Suprapubic skin (tissue), 4 donors: Measurements from ENCODE around the gene COPS3.

Source experiments
- EP300 ChIP-seq: sonication (generic); formaldehyde crosslinking; IDR thresholded peaks from one replicate; pipeline ENCODE4 v1.6.1; 2017; ENCODE audit warnings: antibody characterized with exemption
- POLR2A ChIP-seq, 2 donors: fragments of 450-650 bp; IDR thresholded peaks; one replicate each; pipeline ENCODE4 v1.6.1; 2017; ENCODE audit warnings: antibody characterized with exemption in 2 of 2, mild to moderate bottlenecking in 2 of 2, moderate library complexity in 2 of 2
- POLR2AphosphoS5 ChIP-seq, 3 donors: sonication (generic); formaldehyde crosslinking; IDR thresholded peaks; one replicate each; pipeline ENCODE4 v1.6.1; 2017; ENCODE audit warnings: antibody characterized with exemption in 3 of 3
- TF ChIP-seq, protein P1 (sequence below), 2 donors: fragments of 200-600 bp in 1 of 2; fragments of 450-650 bp in 1 of 2; sonication (generic) in 1 of 2; IDR thresholded peaks; one replicate each; pipeline ENCODE4 v1.5.1; 2016 to 2019; ENCODE audit warnings: antibody characterized with exemption in 2 of 2, mild to moderate bottlenecking in 1 of 2, moderate library complexity in 1 of 2

DNA sequence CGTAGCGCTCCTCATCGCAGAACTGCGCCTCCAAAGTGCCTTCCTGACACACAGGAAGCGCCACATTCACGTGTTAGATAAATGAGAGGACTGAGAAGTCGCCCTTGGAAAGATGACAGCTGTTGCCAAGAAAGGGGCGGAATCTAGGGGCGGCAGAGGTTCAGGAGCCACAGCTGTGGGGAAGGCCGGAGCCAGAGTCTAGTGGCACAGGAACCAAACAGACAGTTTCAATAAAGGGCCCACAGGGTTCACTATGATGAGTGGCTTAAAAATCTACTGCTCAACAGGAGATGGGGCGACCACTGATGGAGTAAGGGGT lies 48.8 kb downstream of the COPS3 start:
- no peak for TF ChIP-seq POLR2AphosphoS5 (IDR thresholded peaks at IDR 0.05)
- TF ChIP-seq, protein P1, sequence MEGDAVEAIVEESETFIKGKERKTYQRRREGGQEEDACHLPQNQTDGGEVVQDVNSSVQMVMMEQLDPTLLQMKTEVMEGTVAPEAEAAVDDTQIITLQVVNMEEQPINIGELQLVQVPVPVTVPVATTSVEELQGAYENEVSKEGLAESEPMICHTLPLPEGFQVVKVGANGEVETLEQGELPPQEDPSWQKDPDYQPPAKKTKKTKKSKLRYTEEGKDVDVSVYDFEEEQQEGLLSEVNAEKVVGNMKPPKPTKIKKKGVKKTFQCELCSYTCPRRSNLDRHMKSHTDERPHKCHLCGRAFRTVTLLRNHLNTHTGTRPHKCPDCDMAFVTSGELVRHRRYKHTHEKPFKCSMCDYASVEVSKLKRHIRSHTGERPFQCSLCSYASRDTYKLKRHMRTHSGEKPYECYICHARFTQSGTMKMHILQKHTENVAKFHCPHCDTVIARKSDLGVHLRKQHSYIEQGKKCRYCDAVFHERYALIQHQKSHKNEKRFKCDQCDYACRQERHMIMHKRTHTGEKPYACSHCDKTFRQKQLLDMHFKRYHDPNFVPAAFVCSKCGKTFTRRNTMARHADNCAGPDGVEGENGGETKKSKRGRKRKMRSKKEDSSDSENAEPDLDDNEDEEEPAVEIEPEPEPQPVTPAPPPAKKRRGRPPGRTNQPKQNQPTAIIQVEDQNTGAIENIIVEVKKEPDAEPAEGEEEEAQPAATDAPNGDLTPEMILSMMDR (IDR thresholded peaks at IDR 0.05) = no peak
- no peak for TF ChIP-seq POLR2A (IDR thresholded peaks at IDR 0.05)
- TF ChIP-seq EP300 = no peak
